ENCODE results near the gene F13A1. TPM values are rescaled to one million over a fixed set of nuclear protein-coding genes. Genes with fewer than 3 reads are reported as not detected.

The F13A1 gene
- not detected for total RNA-seq

GRCh38 chr6:6319952-6320811, at the start of gene F13A1:
Gene F13A1, minus strand, starts transcription at chr6:6320662. Its CDS starts 1,998 bp downstream, at chr6:6318664.
- POLR2A ChIA-PET, result no interaction called here
- CTCF ChIA-PET, result no interaction called here

GRCh38 chr6:6368684-6369052, 48.2 kb upstream of the F13A1 start:
- CTCF ChIA-PET, result no interaction called here
- POLR2A ChIA-PET, result no interaction called here

GRCh38 chr6:6368040-6368683, 47.7 kb upstream of the F13A1 start:
- ChIA-PET POLR2A (no interaction called here), CTCF (no interaction called here)

GRCh38 chr6:6366803-6367202, 46.3 kb upstream of the F13A1 start:
- POLR2A ChIA-PET, result no interaction called here
- CTCF ChIA-PET, result no interaction called here

GRCh38 chr6:6365242-6365641, 44.8 kb upstream of the F13A1 start:
- CTCF ChIA-PET, result no interaction called here
- POLR2A ChIA-PET, result no interaction called here

- ChIA-PET CTCF (no interaction called here), POLR2A (no interaction called here)
Measured at GRCh38 chr6:6362056-6362840, 41.8 kb upstream of the F13A1 start.

- CTCF ChIA-PET, result no interaction called here
- POLR2A ChIA-PET, result no interaction called here
Measured at GRCh38 chr6:6357530-6357929, 37.1 kb upstream of the F13A1 start.

- ChIA-PET CTCF (no interaction called here), POLR2A (no interaction called here)
Measured at GRCh38 chr6:6357032-6357431, 36.6 kb upstream of the F13A1 start.

- ChIA-PET CTCF (no interaction called here), POLR2A (no interaction called here)
Measured at GRCh38 chr6:6352772-6353171, 32.3 kb upstream of the F13A1 start.

- ChIA-PET CTCF (no interaction called here), POLR2A (no interaction called here)
Measured at GRCh38 chr6:6351511-6352025, 31.1 kb upstream of the F13A1 start.

GRCh38 chr6:6350696-6351095, 30.2 kb upstream of the F13A1 start:
- CTCF ChIA-PET, result interaction anchor here (0.7 kb wide), 1 partner anchor 24 kb away, joined by 3 read pairs; no protein-coding TSS in a partner anchor
- POLR2A ChIA-PET, result no interaction called here

GRCh38 chr6:6348256-6348655, 27.8 kb upstream of the F13A1 start:
- CTCF ChIA-PET, result no interaction called here
- POLR2A ChIA-PET, result no interaction called here

- ChIA-PET POLR2A (no interaction called here), CTCF (no interaction called here)
Measured at GRCh38 chr6:6346427-6347023, 26.1 kb upstream of the F13A1 start.

GRCh38 chr6:6333501-6333900, 13.0 kb upstream of the F13A1 start:
- POLR2A ChIA-PET, result no interaction called here
- CTCF ChIA-PET, result no interaction called here

GRCh38 chr6:6332811-6333244, 12.4 kb upstream of the F13A1 start:
- ChIA-PET CTCF (no interaction called here), POLR2A (no interaction called here)

GRCh38 chr6:6331946-6332601, 11.6 kb upstream of the F13A1 start:
- CTCF ChIA-PET, result no interaction called here
- POLR2A ChIA-PET, result no interaction called here

GRCh38 chr6:6331393-6331792, 10.9 kb upstream of the F13A1 start:
- ChIA-PET POLR2A (no interaction called here), CTCF (no interaction called here)

GRCh38 chr6:6330407-6330806, 9.9 kb upstream of the F13A1 start:
- ChIA-PET POLR2A (no interaction called here), CTCF (no interaction called here)

GRCh38 chr6:6328451-6328850, 8.0 kb upstream of the F13A1 start:
- CTCF ChIA-PET, result no interaction called here
- POLR2A ChIA-PET, result no interaction called here

GRCh38 chr6:6323352-6323751, 2.9 kb upstream of the F13A1 start:
- POLR2A ChIA-PET, result no interaction called here
- CTCF ChIA-PET, result no interaction called here
